ENCODE results near the gene ZP3.
"Not testable (repeated sequence)": the region's sequence is repeated elsewhere in the genome, so short reads cannot be mapped to it uniquely, and the experiment has no call there.

The ZP3 gene

GRCh38 chr7:76428868-76429805 is 4.4 kb downstream of the ZP3 start:
- no peak for TF ChIP-seq CTCF (IDR thresholded peaks at IDR 0.05; ENCODE audit: insufficient read depth, low read length, poor library complexity, severe bottlenecking)
- H3K36me3 ChIP-seq (ENCODE audit: control insufficient read depth, insufficient read depth, low read length) = no peaks in the 10 kb centered on the region
- H3K4me3 ChIP-seq (replicated peaks; ENCODE audit: low read depth, low read length) = no peak overlapping the region
- DNase-seq (ENCODE audit: extremely low read depth, insufficient read length) = no peak
- H3K27me3 ChIP-seq (replicated peaks; ENCODE audit: control insufficient read depth, insufficient read depth, low read length) = no peaks in the 10 kb centered on the region

- H3K27me3 ChIP-seq (replicated peaks; ENCODE audit: control insufficient read depth, insufficient read depth, low read length) = no peaks in the 10 kb centered on the region
- DNase-seq (ENCODE audit: extremely low read depth, insufficient read length) = no peak
- TF ChIP-seq CTCF (IDR thresholded peaks at IDR 0.05; ENCODE audit: insufficient read depth, low read length, poor library complexity, severe bottlenecking) = no peak
- H3K36me3 ChIP-seq (ENCODE audit: control insufficient read depth, insufficient read depth, low read length) = no peaks in the 10 kb centered on the region
- no peak overlapping the region for H3K4me3 ChIP-seq (replicated peaks; ENCODE audit: low read depth, low read length)
Observed at GRCh38 chr7:76430211-76430610, 5.5 kb downstream of the ZP3 start.

GRCh38 chr7:76430836-76431235 is 6.1 kb downstream of the ZP3 start:
- Histone ChIP-seq H3K27me3 (replicated peaks; ENCODE audit: control insufficient read depth, insufficient read depth, low read length) (no peaks in the 10 kb centered on the region), H3K36me3 (ENCODE audit: control insufficient read depth, insufficient read depth, low read length) (no peaks in the 10 kb centered on the region), H3K4me3 (replicated peaks; ENCODE audit: low read depth, low read length) (no peak overlapping the region)
- no peak for DNase-seq (ENCODE audit: extremely low read depth, insufficient read length)
- no peak for TF ChIP-seq CTCF (IDR thresholded peaks at IDR 0.05; ENCODE audit: insufficient read depth, low read length, poor library complexity, severe bottlenecking)

- not testable (repeated sequence) for H3K4me3 ChIP-seq (replicated peaks; ENCODE audit: low read depth, low read length); H3K27me3 ChIP-seq (replicated peaks; ENCODE audit: control insufficient read depth, insufficient read depth, low read length); H3K36me3 ChIP-seq (ENCODE audit: control insufficient read depth, insufficient read depth, low read length); DNase-seq (ENCODE audit: extremely low read depth, insufficient read length)
- peak; percentile 62 for TF ChIP-seq CTCF (IDR thresholded peaks at IDR 0.05; ENCODE audit: insufficient read depth, low read length, poor library complexity, severe bottlenecking)
Observed at GRCh38 chr7:76437873-76438272, 13.1 kb downstream of the ZP3 start.

GRCh38 chr7:76439120-76439888 is 14.6 kb downstream of the ZP3 start:
- not testable (repeated sequence) for H3K4me3 ChIP-seq (replicated peaks; ENCODE audit: low read depth, low read length); H3K36me3 ChIP-seq (ENCODE audit: control insufficient read depth, insufficient read depth, low read length); H3K27me3 ChIP-seq (replicated peaks; ENCODE audit: control insufficient read depth, insufficient read depth, low read length); DNase-seq (ENCODE audit: extremely low read depth, insufficient read length)

- not testable (repeated sequence) for DNase-seq (ENCODE audit: extremely low read depth, insufficient read length); H3K27me3 ChIP-seq (replicated peaks; ENCODE audit: control insufficient read depth, insufficient read depth, low read length); H3K4me3 ChIP-seq (replicated peaks; ENCODE audit: low read depth, low read length); H3K36me3 ChIP-seq (ENCODE audit: control insufficient read depth, insufficient read depth, low read length)
Observed at GRCh38 chr7:76440404-76440803, 15.7 kb downstream of the ZP3 start.

- not testable (repeated sequence) for H3K36me3 ChIP-seq (ENCODE audit: control insufficient read depth, insufficient read depth, low read length); H3K27me3 ChIP-seq (replicated peaks; ENCODE audit: control insufficient read depth, insufficient read depth, low read length); DNase-seq (ENCODE audit: extremely low read depth, insufficient read length); H3K4me3 ChIP-seq (replicated peaks; ENCODE audit: low read depth, low read length)
Observed at GRCh38 chr7:76441792-76442191, 17.0 kb downstream of the ZP3 start.

- not testable (repeated sequence) for DNase-seq (ENCODE audit: extremely low read depth, insufficient read length); H3K36me3 ChIP-seq (ENCODE audit: control insufficient read depth, insufficient read depth, low read length)
Observed at GRCh38 chr7:76442664-76443446, 18.1 kb downstream of the ZP3 start.

GRCh38 chr7:76443846-76444245 is 19.1 kb downstream of the ZP3 start:
- not testable (repeated sequence) for H3K27me3 ChIP-seq (replicated peaks; ENCODE audit: control insufficient read depth, insufficient read depth, low read length); H3K36me3 ChIP-seq (ENCODE audit: control insufficient read depth, insufficient read depth, low read length); DNase-seq (ENCODE audit: extremely low read depth, insufficient read length); H3K4me3 ChIP-seq (replicated peaks; ENCODE audit: low read depth, low read length)

More at GRCh38 chr7:76442664-76443446, 18.1 kb downstream of the ZP3 start:
- H3K4me3 ChIP-seq (replicated peaks; ENCODE audit: low read depth, low read length); H3K27me3 ChIP-seq (replicated peaks; ENCODE audit: control insufficient read depth, insufficient read depth, low read length): not testable (repeated sequence)

Data from GM06990 (cell line).